GM18873 (cell line): ENCODE data around the gene GPC6.

Source experiments
- ATAC-seq: cut with Tn5 transposase; IDR thresholded peaks from one replicate; pipeline ENCODE4 v1.9.1; 2021; ENCODE audit warnings: mild to moderate bottlenecking, moderate library complexity, moderate number of reproducible peaks; ENCODE audit not compliant: unreplicated experiment, low FRiP score

The GPC6 gene

DNA sequence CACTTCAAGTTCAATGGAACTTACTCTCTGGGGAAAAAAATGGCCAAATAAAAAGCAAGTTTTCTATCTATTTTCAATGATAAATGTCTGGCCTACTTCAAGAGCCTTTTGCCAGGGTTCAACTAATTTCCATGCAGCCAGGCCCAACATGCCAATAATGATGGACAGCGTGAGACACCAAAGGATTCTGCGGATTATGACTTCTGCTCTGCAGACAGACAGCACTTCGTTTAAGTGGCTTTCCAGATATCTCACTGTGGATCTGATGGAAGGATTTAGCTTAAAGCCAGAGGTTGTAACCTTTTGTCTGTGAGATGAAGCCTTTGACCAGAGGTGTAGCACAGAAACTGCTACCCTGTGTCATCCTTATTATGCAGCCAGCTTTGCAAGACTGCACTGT is 638.6 kb downstream of the GPC6 start:
- no peak for ATAC-seq

DNA sequence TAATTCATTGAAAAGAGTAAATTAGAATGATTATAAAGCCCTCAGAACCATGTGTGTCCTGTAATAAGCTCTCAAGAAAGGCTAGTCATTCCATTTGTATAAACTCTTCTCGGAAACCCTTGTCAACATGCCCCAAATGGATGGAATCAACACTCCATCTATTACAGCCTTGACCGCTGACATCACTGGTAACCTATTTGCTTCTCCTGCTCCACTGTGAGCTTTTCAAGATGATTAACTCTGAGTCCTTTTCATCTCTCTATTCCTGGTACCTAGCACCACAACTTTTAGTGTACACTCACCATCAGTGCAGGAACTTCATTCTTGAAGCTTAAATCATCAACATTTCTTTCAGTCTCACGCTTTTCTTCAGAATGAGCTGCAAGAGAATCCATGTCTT is 640.9 kb downstream of the GPC6 start:
- no peak for ATAC-seq

DNA sequence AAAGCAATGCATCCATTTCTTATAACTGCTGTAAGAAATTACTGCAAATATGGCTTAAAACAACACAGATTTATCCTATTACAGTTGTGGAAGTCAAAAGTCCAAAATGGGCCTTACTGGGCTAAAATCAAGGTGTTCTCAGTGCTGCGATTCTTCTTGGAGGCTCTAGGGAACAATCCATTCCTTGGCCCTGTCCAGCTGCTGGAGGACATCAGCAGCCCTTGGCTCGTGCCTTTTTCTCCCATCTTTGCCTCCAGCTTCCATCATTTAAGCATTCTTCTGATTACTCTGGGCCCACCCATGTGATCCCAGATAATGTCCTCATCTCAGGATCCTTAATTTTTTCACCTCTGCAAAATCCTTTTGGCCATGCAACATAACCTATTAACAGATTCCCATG is 645.8 kb downstream of the GPC6 start:
- ATAC-seq = no peak

DNA sequence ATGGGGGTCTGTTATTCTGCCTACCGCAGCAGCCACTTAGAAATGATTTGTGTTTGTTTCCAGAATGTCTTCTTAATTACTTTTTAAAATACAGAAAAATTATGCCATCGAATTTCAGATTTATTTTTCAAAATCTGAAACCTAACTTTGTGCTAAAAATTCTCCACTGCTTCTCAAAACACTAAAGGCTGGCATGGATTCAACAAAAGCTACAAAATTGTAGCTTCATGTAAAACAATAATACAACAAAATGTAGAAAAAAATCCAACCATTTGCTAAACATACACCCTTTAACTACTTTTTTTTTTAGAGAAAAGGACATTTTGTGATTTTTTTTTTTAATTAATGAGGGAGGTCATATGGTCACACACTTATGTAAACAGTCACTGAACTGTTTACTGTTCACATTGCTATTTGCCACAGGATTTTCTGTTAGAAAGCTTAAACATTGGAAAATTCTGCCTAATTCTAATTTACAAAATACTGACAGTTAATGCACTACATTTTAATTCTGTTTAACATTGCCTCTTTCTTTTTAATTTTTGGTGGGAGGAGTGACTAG is 646.3 kb downstream of the GPC6 start:
- no peak for ATAC-seq

DNA sequence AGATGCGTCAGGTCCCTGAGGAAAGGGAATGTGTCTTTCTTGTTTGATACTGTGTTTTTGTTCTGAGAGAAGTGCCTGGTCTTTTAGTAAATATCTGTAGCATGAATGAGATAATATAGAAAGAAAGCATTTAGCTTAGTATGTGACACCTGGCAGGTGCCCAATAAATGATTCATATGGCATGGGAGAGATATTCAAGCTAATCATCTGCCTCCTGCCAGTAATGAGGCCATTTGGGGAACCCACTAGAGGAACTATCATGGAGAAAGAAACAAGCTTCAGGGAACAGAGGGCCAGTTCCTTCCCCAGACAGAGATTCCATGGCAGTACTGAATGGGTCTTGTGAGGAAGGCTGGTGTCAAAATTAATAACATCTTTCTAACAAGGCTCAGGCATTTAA is 648.9 kb downstream of the GPC6 start:
- no peak for ATAC-seq

DNA sequence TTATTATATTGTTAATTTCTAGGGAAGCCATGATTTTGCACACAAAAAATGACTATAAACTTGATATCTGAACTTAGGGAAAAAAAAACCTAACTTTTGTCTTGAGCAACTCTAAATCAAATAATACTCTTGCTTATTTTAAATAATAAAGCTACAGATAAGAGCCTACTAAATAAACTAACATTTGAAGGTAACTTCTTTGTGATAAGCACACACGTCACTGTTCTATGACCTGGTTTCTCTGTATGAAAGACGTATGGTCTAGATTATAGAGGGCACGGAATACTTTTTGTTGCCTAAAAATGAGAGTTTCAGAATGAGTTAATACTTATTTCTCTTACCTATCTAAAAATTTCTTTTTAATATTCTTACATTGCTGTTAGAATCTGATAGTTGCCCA is 649.6 kb downstream of the GPC6 start:
- no peak for ATAC-seq

DNA sequence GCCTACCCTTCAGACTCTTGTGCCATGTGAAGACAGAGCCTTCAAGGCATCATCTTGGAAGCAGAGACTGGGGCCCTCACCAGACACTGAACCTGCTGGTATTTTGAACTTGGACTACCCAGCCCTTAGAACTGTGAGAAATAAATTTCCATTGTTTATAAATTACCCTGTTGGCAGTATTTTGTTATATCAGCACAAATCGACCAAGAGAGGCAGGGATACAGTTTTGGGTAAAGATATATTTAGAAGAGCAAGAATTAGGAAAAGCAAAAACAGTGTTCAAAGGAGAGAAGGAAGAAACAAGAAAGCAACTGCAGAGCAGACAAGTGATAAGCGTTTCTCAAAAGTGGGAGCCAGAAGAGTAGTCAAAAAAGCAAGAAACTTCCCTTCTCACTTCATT is 652.1 kb downstream of the GPC6 start:
- ATAC-seq = no peak

DNA sequence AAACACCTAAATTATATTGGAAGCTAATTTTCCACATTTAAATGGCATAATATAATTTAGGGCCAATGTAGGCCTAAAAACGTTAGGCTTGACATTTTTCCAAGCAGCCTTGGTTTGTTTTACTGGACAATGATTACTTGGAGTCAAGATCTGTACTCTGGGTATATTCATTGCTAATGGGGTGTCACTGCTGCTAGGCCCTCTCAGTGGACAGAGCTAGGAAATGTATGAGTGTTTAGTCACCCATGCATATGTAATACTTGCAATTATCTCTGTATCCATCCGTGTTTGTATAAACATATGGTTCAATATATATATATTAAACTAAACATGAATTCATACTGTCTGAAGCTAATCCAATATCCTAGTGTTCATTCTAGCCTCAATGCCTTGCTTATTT is 654.8 kb downstream of the GPC6 start:
- no peak for ATAC-seq

DNA sequence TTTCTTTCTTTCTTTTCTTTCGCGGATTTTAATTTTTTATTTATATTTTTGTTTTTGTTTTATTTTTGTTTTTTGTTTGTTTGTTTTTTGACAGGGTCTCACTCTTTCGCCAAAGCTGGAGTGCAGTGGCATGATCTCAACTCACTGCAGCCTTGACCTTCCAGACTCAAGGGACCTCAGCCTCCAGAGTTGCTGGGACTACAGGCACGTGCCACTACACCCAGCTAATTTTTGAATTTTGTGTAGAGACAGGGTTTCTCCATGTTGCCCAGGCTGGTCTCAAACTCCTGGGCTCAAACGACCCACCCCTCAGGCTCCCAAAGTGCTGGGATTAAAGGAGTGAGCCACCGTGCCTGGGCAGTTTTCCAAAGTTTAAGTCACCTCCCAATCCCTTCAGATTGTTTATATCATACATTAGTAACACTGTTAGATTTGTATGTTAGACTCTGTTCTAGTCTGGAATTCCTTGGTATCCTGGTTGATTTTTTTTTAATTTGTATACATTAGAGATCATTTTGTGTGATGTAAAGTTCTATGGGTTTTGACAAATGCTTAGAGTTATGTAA is 655.6 kb downstream of the GPC6 start:
- ATAC-seq = no peak

DNA sequence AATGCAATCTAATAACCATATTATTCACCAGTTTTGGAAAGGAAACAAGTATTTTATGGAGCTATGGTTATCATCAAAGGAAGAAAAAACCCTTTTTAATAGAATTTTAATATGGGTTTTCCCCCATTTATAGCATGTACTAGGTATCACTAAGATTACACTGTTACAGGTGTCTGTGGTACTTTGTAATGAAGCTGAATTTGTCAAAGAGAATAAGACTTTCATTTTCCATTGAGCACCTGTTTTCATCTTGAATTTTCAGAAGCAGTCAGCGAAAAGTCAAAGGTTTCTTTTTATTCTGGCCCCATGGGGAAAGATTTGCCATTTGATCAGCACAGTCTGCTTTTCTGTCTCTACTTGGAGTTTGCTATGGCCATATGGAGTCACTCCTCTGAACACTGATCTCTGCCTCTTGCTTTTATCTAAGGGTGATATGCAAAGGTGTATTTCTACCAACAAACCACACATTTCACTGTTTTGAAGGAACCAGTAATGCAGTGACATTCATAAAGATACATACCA is 662.9 kb downstream of the GPC6 start:
- ATAC-seq = no peak

DNA sequence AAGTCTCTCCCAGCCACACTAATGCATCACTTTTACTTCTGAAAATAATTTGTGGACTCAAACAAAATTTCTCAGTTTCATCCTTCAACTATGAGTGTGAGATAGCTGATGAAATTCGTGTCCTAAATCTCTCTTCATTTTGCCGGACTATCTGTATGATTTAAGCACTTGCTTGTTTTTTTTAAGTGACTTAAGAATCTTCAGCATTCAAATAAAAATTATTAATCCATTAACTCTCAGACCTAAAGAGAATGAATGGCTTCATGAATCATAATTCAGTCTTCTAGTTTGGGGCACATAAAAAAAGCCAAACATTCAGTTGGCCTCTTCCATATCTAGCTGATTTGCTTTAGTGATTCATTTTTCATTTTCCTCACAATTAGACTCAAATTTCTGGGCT is 673.4 kb downstream of the GPC6 start:
- ATAC-seq = no peak

DNA sequence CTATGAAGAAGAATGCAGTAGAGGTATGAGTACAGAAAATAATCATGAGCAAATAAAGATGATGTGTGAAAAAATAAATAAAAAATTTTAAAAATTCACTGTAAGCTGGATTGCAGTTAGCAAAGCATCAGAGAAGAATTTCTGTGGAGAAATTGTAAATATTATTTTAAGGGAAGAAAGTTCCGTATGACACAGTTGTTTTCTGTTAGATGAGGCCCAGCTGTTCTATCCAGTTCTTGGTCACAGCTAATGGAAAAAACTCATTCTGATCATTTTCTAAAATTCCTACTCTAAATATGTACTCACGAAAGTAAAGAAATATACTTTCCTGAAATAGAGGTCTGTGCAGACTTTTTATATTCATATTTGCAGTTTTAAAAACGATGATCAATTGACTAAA is 674.1 kb downstream of the GPC6 start:
- no peak for ATAC-seq

DNA sequence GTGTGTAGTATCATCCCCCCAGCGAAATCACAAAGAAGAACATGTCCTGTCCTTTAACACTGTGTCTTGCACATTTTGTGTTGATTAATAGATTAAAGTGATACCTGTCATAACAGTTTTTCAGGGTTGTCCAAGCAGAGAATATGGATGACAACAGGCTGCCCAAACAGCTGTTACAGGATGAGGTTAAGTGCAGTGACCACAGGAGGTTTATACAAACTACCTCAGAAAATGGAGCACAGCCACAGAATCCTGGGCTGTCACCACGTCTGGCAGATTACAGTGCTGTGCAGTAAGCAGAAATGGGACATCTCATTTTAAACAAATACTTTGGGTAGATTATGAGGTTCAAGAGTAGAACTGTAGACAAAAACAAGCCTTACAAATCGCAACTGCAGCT is 677.3 kb downstream of the GPC6 start:
- ATAC-seq = no peak

DNA sequence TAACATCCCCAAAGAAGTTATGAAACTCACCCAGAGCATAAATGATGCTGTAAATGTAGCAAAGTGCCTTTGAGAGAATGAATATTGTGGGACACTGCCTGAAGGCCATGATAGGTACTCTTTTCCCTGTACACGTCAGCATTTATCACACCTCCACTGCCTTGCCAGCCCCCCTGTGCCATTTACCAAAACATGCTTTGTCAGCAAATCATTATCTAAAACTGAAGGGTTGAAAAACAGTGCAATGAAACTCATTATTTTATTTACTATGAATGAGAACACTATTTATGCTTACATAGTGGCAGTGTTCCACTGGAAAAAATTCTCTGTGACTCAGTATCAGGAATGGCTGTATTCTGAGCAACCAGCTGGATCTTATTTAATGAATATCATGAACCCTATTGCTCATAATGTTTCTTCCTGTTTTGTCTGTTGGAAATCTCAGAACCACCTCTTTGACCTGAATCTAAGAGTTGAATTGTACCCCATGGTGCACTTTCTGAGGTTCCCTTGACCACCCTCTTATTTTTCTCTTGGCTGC is 688.7 kb downstream of the GPC6 start:
- ATAC-seq = no peak

DNA sequence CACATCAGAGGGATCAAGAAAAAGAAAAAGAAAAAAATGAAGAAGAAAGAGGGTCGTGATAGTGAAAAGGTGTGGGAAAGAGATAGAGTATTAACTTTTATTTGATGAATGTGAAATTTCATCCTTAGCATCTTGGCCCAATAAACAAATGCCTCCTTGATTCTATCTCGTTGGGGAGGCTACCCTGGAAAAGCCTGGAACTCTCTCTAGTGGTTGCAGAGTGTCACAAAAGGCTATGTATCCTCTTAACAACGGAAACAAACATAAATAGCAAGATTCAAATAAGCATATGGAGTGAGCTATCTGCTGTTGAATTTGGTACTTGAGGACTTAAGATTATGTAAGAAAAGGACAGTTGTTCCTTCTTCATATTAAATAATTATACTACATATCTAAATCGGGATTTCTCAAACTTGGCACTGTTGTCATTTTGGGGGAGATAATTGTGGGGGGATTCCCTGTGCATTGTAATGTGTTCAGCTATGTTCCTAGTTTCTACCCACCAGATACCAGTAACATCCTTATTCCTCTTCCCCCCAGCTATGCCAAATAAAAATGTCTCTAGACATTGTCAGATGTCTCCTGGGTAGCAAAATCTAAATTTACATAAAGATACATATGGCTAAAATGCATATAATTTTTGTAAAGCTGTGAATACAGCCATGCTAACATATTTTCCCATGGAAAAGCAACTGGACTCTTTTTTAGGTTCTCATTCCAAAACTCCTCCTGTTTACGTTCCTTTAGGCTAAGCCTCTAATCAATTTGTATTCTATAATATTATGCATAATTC is 695.7 kb downstream of the GPC6 start:
- no peak for ATAC-seq

DNA sequence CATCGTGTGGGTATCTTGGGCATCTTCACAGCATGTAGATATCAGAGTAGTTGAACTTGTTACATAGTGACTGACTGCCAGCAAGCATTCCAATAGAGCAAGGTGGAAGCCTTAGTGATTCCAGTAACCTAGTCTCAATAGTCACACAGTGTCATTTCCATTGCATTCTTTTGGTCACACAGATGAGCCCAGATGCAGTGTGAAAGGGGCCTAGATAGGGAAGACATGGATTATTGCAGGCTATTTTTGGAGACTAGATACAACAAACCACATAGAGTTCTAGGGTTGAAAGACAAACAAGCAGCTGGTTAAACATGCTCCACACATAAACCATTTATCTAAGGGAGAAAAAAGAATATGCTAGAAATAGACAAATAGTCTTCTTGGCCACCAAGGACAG is 699.4 kb downstream of the GPC6 start:
- ATAC-seq = no peak

DNA sequence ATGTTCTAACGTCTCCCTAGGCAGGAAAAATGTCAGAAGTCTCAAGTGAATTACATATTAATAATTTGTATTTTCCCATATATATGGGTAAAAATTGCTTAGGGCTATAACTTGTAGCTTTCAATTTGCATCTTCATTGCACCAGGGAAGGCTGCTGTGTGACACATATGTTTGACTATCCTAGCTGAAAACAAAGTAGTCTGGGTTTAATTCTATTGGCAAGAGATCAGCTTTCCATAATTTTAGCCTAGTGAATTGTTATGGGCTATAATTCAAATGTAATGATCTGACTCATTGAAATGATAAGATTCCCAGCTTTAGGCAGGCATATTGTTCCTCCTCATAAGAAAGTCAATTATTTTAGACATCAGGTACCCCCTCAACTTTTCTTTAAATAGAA is 699.8 kb downstream of the GPC6 start:
- ATAC-seq = no peak

DNA sequence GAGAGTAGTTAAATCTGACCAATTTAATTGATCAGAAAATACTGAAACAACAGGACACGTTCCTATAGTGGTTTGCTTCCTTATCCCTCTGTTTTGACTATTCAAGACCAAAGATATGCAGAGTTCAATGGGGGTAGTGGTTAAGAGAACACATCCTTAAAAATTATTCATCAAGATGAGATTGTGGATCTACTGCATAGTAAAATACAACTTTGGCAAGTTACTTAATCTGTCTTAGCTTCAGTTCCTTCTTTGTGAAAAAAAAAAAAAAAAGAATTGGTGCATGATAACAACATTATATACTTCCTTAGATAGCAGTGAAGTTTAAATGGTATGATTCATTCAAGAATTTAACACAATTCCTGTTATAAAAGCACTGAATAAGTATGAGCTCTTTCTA is 700.8 kb downstream of the GPC6 start:
- no peak for ATAC-seq

DNA sequence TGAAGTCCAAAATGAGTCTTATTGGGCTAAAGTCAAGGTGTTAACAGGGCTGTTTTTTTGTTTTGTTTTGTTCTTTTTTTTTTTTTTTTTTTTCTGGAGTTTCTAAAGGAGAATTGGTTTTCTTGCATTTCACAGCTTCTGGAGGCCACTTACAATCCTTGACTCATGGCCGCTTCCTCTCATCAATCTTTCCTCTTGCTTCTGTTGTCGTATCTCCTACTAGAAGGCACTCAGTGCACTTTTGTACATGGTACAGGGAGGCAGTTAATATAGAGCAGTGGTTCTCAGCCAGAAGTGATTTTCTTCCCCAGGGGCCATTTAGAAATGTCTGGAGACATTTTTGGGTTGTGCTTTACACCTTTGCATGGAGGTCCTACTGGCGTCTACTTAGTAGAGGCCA is 706.3 kb downstream of the GPC6 start:
- no peak for ATAC-seq

DNA sequence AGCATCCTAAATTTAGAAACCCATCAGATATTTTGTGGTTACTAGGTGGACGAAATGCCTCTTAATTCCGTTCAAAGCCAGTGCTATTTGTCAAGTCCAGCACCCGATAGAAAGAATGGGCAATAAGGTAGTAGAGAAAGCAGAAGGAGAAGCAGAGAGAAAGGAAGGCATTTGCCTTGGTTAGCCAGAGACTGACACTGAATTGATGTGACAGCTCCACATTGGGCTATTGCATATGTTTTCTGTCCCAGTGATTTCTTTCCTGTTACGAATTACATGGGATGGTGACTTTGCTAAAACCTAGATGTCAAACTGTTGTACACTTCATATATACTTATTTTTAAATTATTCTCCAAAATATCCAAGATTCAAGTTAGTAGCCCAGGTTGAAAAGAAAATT is 710.3 kb downstream of the GPC6 start:
- ATAC-seq = no peak

DNA sequence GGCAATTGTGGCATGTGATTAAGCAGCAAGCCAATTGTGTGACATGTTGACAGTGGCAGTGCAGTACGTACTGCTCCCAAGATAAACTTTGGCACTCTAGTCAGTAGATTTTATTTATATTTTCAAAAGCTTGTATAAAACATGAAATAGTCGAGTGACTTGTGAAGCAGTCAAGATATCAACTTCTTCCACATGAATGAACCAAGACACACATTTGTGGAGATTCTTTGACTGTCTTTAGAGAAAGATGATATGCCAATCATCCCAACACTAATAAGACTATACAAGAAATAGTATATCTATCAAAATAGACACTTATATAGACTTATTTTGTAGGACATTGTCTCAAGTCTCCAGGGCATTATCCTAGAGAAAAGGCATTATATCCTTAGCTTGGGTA is 714.8 kb downstream of the GPC6 start:
- ATAC-seq = no peak

DNA sequence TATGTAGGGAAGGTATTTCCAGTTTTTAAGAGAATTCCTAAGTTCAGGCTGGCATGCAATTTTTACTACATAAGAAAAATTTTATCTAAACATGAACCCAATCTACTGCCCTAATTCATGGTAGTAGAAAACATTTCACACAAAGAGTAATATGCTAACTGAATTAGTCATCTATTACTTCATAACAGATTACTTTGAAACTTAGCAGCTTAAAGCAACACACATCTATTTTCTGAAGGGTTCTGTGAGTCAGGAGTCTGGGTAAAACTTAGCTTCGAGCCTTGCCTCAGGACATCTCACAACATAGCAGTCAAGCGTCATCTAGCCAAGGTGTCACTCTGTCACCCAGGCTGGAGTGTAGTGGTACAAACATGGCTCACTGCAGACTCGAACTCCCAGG is 715.4 kb downstream of the GPC6 start:
- ATAC-seq = no peak
